Breast epithelium (tissue), 3 donors: Measurements from ENCODE around the gene CADM2.

ENCODE experiments used
- POLR2AphosphoS5 ChIP-seq, 3 donors: sonication (generic); formaldehyde crosslinking; IDR thresholded peaks; one replicate each; pipeline ENCODE4 v1.6.1; 2017; ENCODE audit warnings: antibody characterized with exemption in 3 of 3
- TF ChIP-seq, protein P1 (sequence below), 3 donors: fragments of 450-650 bp; IDR thresholded peaks; one replicate each; pipeline ENCODE4 v1.5.1; 2016 to 2017; ENCODE audit warnings: antibody characterized with exemption in 3 of 3, mild to moderate bottlenecking in 3 of 3, moderate library complexity in 3 of 3

DNA sequence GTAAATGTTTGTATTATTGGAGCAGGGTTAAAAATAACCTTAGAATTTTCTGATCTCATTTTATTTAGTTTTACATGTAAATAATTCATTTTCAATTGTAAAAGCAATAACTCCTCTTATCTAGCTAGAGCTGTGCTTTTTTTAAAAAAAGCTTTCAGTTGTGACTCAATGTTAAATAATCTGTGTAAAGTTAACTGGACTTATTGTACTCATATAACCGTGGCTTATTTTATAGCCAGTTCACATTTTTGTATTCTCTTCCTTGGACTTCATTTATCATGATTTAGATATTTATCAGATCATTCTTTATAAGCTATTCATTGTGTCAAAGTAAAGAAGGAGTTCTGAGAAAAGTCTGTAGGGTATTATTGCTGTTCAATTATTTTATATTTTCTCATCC is 435.6 kb downstream of the CADM2 start:
- TF ChIP-seq POLR2AphosphoS5 (IDR thresholded peaks at IDR 0.05), result no peak
- TF ChIP-seq, protein P1, sequence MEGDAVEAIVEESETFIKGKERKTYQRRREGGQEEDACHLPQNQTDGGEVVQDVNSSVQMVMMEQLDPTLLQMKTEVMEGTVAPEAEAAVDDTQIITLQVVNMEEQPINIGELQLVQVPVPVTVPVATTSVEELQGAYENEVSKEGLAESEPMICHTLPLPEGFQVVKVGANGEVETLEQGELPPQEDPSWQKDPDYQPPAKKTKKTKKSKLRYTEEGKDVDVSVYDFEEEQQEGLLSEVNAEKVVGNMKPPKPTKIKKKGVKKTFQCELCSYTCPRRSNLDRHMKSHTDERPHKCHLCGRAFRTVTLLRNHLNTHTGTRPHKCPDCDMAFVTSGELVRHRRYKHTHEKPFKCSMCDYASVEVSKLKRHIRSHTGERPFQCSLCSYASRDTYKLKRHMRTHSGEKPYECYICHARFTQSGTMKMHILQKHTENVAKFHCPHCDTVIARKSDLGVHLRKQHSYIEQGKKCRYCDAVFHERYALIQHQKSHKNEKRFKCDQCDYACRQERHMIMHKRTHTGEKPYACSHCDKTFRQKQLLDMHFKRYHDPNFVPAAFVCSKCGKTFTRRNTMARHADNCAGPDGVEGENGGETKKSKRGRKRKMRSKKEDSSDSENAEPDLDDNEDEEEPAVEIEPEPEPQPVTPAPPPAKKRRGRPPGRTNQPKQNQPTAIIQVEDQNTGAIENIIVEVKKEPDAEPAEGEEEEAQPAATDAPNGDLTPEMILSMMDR (IDR thresholded peaks at IDR 0.05), result no peak
